22Rv1 (cell line): ENCODE data around the gene SNX22.

Source experiments
- CTCF ChIP-seq: fragments of 450-650 bp; IDR thresholded peaks from 2 replicates; pipeline ENCODE4 v1.5.1; 2017; ENCODE audit warnings: mild to moderate bottlenecking
- ZFX ChIP-seq: fragments of 450-650 bp; IDR thresholded peaks from 2 replicates; pipeline ENCODE4 v1.6.1; 2017; ENCODE audit warnings: antibody characterized with exemption, borderline replicate concordance

GRCh38 chr15:64146885-64147681, 4.4 kb upstream of the SNX22 start:
- no peak for TF ChIP-seq CTCF
- no peak for TF ChIP-seq ZFX
